ENCODE results near the gene RHOJ.
"Not testable (repeated sequence)": the region's sequence is repeated elsewhere in the genome, so short reads cannot be mapped to it uniquely, and the experiment has no call there.

RHOJ gene

GRCh38 chr14:63269561-63270225 is 65.5 kb downstream of the RHOJ start:
- DNase-seq = no peak

DNA sequence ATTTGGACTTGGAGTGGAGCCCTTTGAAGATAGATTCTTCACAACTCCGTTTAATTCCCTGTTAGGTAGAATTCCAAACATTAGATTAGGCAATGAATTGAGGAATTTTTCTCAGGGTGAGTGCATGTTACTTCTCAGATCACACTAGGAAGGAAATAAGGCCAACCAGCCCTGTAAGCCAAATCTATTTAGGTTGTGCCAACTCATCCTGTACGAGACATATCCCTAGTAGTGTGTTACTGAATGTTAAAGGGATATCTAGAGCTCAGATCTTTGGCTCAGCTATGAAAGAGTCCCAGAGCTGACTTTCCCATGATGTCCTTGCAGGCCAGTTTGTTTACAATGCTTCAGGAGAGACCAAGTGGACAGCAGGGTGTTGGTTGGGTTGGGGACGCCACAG is 68.9 kb downstream of the RHOJ start:
- DNase-seq = no peak

DNA sequence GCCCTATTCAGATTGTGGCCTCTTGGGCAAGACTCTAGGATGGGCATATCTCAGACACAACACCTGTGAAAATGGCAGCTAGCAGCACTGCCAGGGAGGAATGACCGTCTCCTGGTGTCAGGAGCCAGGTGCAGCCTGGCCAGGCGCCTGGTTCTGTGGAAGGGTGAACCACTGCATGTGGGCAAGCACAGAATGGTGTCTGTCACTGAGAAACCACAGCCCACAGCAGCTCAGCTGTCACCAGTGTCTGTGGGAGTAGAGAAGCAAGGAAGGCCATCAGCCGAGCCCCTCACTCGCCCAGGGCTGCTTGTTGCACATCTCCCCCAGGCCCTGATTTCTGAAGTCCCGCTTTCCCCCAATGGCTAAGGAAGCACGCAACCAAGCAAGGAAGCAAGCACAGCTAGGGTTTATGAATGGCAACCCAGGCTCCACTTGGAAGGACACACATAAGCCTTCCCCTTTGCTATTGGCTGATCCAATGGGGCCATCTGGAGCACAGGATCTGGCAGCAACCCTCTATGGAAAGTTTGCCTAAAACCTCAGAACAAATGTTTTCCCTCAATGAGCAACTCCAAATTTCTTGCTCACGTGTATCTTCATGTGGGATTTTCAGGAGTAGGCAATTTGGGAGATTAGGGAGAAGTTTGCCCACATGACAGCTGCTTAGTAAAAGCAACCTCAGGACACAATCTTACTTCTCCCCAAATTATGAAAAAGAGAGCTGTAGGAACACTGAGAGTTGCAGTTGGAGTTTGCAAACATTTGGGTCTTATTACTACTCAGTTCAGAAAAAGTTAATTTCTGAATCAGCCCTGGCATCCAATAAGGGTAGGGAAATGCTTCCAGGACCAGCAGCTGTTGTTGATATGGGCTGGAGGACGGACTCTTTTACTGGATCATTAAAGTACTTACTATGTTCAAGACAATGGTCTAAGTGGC is 69.7 kb downstream of the RHOJ start:
- DNase-seq = no peak

- DNase-seq = no peak
These were observed 71.4 kb downstream of the RHOJ start for GRCh38 chr14:63275611-63276010.

GRCh38 chr14:63276016-63276415 is 71.8 kb downstream of the RHOJ start:
- no peak for DNase-seq

GRCh38 chr14:63276492-63277342 is 72.5 kb downstream of the RHOJ start:
- peak in 1 of 2 donors; percentile 18 for DNase-seq

DNA sequence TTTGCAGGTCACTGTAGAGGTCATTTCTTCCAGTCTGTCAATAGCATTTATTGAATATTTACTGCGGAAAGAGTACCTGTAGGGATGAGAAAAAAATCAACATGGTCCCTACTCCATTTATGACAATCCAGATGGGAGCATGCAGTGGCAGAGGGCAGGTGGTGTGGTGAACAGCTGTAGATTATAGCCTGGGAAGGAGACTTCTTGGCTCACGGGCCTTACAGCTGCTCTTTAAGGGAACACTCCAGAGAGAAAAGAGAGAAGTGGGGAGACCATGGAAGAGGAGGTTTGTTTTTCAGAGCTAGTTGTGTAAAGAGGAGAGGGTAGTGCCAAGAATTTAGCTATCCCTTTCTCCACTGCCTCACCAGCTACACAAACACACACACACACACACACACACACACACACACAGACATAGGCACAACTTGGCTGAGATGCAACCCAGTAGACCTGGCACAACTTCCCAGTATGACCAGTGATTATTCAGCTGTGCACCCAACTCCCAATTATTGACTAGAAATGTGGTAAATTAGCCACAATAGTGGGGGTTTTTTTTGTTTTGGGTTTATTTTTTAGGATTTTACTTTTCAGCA is 73.4 kb downstream of the RHOJ start:
- no peak for DNase-seq

DNA sequence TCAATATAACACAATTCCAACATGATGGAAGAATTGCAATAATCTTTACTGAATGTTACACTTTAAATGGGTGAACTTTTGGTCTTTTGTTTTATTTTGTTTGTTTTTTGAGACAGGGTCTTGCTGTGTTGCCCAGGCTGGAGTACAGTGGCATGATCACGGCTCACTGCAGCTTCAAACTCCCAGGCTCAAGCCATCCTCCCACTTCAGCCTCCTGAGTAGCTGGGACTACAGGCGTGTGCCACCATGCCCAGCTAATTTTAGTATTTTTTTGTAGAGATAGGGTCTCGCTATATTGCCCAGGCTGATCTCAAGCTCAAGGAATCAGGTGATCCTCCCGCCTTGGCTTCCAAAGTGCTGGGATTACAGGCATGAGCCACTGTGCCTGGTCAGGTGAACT is 75.7 kb downstream of the RHOJ start:
- DNase-seq = not testable (repeated sequence)

DNA sequence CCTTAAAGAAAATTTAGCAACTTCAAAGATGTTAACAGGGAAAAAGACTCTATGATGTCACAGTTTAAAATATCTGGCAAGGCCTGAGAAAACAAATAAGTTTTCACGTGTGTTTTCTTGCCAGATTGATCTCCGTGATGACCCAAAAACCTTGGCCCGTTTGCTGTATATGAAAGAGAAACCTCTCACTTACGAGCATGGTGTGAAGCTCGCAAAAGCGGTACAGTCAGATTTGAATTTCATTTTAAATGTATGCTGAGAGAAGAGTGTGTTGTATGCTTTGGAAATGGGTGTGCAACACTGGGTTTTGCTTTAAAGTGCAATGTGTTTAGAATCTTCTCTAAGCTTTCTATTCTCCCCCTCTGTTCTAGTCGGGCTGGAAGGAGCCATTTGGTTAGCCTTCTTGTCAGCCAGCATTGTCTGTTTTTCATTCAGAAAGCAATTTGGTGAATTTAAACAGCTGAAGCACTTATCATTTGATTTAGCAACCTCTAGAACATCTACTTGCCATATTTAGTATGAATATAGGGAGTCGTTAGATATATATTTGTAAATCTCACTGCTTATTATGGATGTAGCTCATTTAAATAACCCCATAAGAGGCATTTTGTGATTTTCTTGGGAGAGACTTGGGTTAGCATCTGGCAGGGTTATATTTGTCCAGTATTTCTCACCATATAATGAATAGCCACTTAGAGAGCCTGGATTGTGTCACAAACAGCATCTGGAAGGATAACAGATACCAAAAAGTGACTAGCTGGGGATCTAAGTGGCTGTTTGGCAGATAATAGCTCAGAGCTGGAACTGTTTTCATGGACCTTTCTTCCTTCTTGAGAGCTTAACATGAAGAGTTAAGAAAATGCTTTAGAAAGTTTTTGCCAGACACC is 79.0 kb downstream of the RHOJ start:
- DNase-seq = no peak

GRCh38 chr14:63283884-63284248 is 79.6 kb downstream of the RHOJ start:
- no peak for DNase-seq

DNA sequence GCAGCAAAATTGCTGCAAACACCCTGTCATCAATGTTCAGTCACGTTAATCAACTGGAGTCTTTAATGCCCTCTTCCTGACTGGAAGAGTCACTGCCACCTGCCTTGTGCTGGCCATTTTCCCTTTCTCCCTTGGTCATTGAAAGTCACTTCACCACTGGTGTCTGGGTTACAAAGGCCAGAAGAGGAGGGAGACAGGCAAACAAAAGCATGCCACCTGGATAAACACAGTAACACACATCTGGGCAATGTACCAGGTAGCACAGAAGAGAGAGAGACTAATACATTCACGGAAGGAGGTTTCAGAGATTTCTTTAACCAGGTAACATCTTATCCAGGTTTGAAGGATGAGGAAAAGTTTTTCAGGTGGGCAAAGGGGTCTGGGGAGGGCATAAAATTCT is 81.8 kb downstream of the RHOJ start:
- no peak for DNase-seq

- DNase-seq = no peak
These were observed 83.6 kb downstream of the RHOJ start for GRCh38 chr14:63287666-63288483.

DNA sequence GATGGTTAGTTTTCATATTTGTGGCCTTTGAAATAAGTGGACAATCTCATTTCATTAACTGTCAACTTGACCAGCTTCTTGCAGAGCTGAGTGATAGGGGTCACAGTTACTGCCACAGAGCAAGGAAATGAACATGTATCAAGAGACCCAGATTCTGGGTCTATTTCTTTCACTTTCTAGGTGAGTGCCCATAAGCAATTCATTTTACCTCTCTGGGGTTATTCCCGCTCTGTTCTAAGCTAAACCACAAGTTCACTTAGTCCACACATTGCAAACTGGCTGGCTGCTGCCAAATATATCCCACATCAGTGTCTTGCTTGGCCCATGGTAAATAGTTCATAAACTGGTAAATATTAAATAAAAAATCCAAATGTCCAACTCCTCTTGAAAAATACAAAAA is 84.6 kb downstream of the RHOJ start:
- DNase-seq = no peak

DNA sequence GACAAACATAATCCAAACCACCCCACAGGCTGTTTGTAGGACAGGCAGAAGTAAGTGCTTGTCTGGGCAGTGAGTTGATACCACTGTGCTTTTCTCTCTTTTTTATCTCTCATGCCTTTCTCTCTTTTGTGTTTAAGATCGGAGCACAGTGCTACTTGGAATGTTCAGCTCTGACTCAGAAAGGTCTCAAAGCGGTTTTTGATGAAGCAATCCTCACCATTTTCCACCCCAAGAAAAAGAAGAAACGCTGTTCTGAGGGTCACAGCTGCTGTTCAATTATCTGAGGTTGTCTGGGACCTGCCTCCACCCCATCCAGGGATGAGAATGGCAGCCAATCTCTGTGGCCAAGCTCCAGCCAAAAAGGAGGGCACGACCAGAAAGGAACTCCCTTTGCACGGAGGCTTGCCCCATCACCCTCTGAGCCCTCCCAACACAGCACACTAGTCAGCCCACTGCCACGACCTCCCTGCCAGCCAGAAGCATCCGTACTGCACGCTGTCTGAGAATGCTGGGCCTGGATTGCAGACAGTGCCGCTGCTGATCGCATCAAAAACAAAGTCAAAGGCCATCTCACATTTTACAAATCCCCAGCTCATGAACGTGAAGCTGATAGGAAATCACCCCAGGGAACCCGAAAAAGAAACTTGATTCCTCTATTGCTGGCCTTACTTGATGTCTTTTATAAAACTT is 86.6 kb downstream of the RHOJ start:
- DNase-seq = no peak

- DNase-seq = no peak
These were observed 88.6 kb downstream of the RHOJ start for GRCh38 chr14:63292805-63293204.

GRCh38 chr14:63295231-63295685 is 91.0 kb downstream of the RHOJ start:
- no peak for DNase-seq

DNA sequence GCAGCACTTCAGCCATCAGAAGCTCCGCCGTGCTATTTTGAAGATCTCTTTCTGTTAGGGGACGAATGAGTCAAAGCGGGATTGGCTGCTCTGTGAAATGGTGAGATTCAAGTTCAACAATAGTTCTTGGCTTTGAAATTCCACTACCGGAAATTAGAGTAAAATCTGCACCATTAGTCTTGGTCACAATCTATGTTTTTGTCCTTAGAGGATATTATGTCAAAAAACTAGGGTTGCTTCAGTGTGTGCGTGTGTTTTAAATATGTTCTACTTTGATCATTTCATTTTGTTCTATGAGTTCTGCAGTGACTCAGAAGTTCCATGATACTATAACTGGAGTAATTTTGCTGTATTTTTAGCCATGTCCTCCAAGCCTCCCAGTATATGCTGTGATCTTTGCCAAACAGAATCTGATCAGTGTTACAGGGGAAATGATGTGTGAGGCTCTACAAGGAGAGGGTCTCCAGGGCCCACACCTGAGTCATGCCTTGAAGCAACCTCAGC is 91.9 kb downstream of the RHOJ start:
- DNase-seq = no peak

GRCh38 chr14:63297372-63298063 is 93.3 kb downstream of the RHOJ start:
- no peak for DNase-seq

DNA sequence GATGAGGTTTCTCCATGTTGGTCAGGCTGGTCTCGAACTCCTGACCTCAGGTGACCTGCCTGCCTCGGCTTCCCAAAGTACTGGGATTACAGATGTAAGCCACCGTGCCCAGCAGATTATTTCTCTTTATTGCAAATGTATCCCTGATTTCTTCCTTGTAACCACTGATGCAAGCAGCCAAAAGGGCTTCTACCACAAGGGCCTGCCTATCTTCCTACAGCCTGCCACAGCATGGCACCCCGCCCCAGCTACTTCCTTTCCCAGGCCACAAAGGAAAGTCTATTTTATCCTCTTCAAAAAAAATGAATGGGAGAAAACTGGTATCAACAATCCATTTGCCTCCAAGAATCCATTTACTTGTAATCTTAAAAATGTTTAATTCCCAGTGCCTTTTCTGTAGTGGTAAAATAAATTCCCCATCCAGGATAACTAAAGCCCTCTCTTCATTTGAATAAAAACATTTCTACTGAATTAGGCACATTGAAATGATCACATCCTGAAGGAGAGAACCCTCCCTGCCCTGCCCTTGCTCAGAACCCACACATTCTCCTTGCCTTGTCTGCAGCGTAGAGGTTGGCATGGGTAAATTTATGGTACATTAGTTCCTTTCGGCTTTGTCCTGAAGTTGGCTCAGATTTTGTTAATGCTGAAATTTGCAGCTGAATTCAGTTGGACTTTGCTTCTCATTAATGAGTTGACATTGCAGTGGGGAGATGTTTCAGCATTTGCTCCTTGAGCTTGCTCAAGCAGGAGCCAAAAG is 95.3 kb downstream of the RHOJ start:
- DNase-seq = no peak

Data from CD4-positive, alpha-beta T cell treated with Interleukin-1 beta for 1 hour (primary cell).